GM12878 (cell line): ENCODE results near the gene CRYGS.

Experiments used
- CREM ChIP-seq: IDR thresholded peaks from 2 replicates; pipeline ENCODE4 v1.6.1; 2014; ENCODE audit warnings: antibody characterized with exemption, low read depth
- CTCF ChIP-seq, 3 experiments: IDR thresholded peaks in 2 of 3; conservative IDR thresholded peaks in 1 of 3; 2 replicates each; pipeline ENCODE4 v1.5.1; 2011; ENCODE audit warnings: low read depth in 3 of 3, low read length in 3 of 3, mild to moderate bottlenecking in 3 of 3, control low read depth in 2 of 3, moderate library complexity in 2 of 3, inconsistent platforms in 1 of 3, mixed read lengths in 1 of 3; ENCODE audit not compliant: control insufficient read depth in 2 of 3, insufficient read depth in 1 of 3; ENCODE audit errors: extremely low read depth in 1 of 3
- TF ChIP-seq, protein P1 (sequence below): fragments of 450-650 bp; IDR thresholded peaks from 2 replicates; pipeline ENCODE4 v1.6.1; 2016; ENCODE audit warnings: mild to moderate bottlenecking

GRCh38 chr3:186511702-186512101, 32.5 kb downstream of the CRYGS start:
- TF ChIP-seq, protein P1, sequence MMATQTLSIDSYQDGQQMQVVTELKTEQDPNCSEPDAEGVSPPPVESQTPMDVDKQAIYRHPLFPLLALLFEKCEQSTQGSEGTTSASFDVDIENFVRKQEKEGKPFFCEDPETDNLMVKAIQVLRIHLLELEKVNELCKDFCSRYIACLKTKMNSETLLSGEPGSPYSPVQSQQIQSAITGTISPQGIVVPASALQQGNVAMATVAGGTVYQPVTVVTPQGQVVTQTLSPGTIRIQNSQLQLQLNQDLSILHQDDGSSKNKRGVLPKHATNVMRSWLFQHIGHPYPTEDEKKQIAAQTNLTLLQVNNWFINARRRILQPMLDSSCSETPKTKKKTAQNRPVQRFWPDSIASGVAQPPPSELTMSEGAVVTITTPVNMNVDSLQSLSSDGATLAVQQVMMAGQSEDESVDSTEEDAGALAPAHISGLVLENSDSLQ, result no peak
- TF ChIP-seq CREM (no peak), CTCF (IDR thresholded peaks at IDR 0.05 in 2 of 3, conservative IDR thresholded peaks at IDR 0.05 in 1 of 3; ENCODE audit: control insufficient read depth in 2 of 3, extremely low read depth in 1 of 3, insufficient read depth in 1 of 3, low read depth in 3 of 3, low read length in 3 of 3) (no peak)
